ENCODE measurements around the gene LMAN1L.
A peak's percentile ranks its signal among the peaks of the same experiment; 100 is the strongest.

- TF ChIP-seq POLR2A (IDR thresholded peaks at IDR 0.05; ENCODE audit: low read depth, low read length) (peak; percentile 76), SPI1 (IDR thresholded peaks at IDR 0.05; ENCODE audit: low read depth, low read length) (peak; percentile 88)
These were observed 57.2 kb downstream of the LMAN1L start for GRCh38 chr15:74869726-74870407.

Data from GM12891 (cell line).